C4-2B (cell line): ENCODE results near the gene MND1.
"Not testable (repeated sequence)": the region's sequence is repeated elsewhere in the genome, so short reads cannot be mapped to it uniquely, and the experiment has no call there.

ENCODE experiments used
- H3K27ac ChIP-seq: fragments of 450-650 bp; 2 replicates; pipeline ENCODE4 v1.5.1; 2017
- CTCF ChIP-seq: fragments of 450-650 bp; conservative IDR thresholded peaks from 2 replicates; pipeline ENCODE4 v1.5.1; 2017; ENCODE audit warnings: mild to moderate bottlenecking
- ZFX ChIP-seq: fragments of 450-650 bp; IDR thresholded peaks from 2 replicates; pipeline ENCODE4 v1.6.1; 2017

Gene MND1

GRCh38 chr4:153438916-153439756 is 94.6 kb downstream of the MND1 start:
- no peak for TF ChIP-seq ZFX
- no peak for TF ChIP-seq CTCF
- no peak overlapping the region for H3K27ac ChIP-seq

- no peak overlapping the region for H3K27ac ChIP-seq
- TF ChIP-seq CTCF (no peak), ZFX (no peak)
These were observed 95.3 kb downstream of the MND1 start for GRCh38 chr4:153439831-153440230.

- TF ChIP-seq CTCF (no peak), ZFX (no peak)
- no peak overlapping the region for H3K27ac ChIP-seq
These were observed 96.0 kb downstream of the MND1 start for GRCh38 chr4:153440475-153440874.

GRCh38 chr4:153447175-153447905 is 102.9 kb downstream of the MND1 start:
- TF ChIP-seq CTCF: no peak
- TF ChIP-seq ZFX: no peak
- no peak overlapping the region for H3K27ac ChIP-seq

- H3K27ac ChIP-seq: no peak overlapping the region
- TF ChIP-seq CTCF (no peak), ZFX (no peak)
These were observed 103.7 kb downstream of the MND1 start for GRCh38 chr4:153448003-153448731.

- TF ChIP-seq ZFX (no peak), CTCF (no peak)
- no peak overlapping the region for H3K27ac ChIP-seq
These were observed 104.8 kb downstream of the MND1 start for GRCh38 chr4:153449338-153449737.

GRCh38 chr4:153450544-153450917 is 106.0 kb downstream of the MND1 start:
- no peak overlapping the region for H3K27ac ChIP-seq
- no peak for TF ChIP-seq CTCF
- TF ChIP-seq ZFX: no peak

GRCh38 chr4:153451145-153451544 is 106.7 kb downstream of the MND1 start:
- H3K27ac ChIP-seq: not testable (repeated sequence)
